HAP-1 (cell line): ENCODE measurements around the gene GRAMD1C.

Source experiments
- DNase-seq, 2 experiments: peaks; one replicate each; pipeline ENCODE4 v3.0.0-alpha.2; 2016 to 2020; ENCODE audit warnings: low spot score in 2 of 2
- H3K27me3 ChIP-seq: fragments of 250-450 bp; sonication (Bioruptor Pico); 2 replicates; pipeline ENCODE4 v1.5.1; 2020; ENCODE audit warnings: low read depth, mild to moderate bottlenecking, moderate library complexity
- H3K36me3 ChIP-seq: fragments of 250-450 bp; sonication (Bioruptor Pico); replicated peaks from 2 replicates; pipeline ENCODE4 v1.5.1; 2020; ENCODE audit warnings: mild to moderate bottlenecking
- H3K4me1 ChIP-seq: fragments of 250-450 bp; sonication (Bioruptor Pico); 2 replicates; pipeline ENCODE4 v1.5.1; 2020; ENCODE audit warnings: mild to moderate bottlenecking
- H3K4me3 ChIP-seq: fragments of 250-450 bp; sonication (Bioruptor Pico); 2 replicates; pipeline ENCODE4 v1.5.1; 2020; ENCODE audit warnings: mild to moderate bottlenecking, moderate library complexity
- H3K9me3 ChIP-seq: fragments of 250-450 bp; sonication (Bioruptor Pico); 2 replicates; pipeline ENCODE4 v1.5.1; 2020; ENCODE audit warnings: mild to moderate bottlenecking, moderate library complexity
- in situ Hi-C: fragments of 300-500 bp; cut with MboI; formaldehyde crosslinking; loops from 3 replicates; pipeline ENCODE4 v1.14.3; 2020; ENCODE audit warnings: low sequenced_read_pairs, inconsistent platforms, mixed read lengths

Gene GRAMD1C

GRCh38 chr3:113946831-113947230 lies 108.2 kb downstream of the GRAMD1C start:
- H3K9me3 ChIP-seq = no peaks in the 10 kb centered on the region
- in situ Hi-C loops = no loop called here
- no peaks in the 10 kb centered on the region for H3K36me3 ChIP-seq
- H3K4me1 ChIP-seq = peaks cover 8% of the 10 kb centered on the region
- H3K27me3 ChIP-seq = no peaks in the 10 kb centered on the region
- no peak for DNase-seq
- H3K4me3 ChIP-seq = peak overlapping the region; percentile 40

- Histone ChIP-seq H3K4me1 (peaks cover 8% of the 10 kb centered on the region), H3K36me3 (0 out of 2 replicates have a peak, but pooled peaks cover 2% of the 10 kb centered on the region), H3K9me3 (no peaks in the 10 kb centered on the region), H3K4me3 (peak within 1 kb of the TSS; percentile 62), H3K27me3 (no peaks in the 10 kb centered on the region)
- peak; percentile 63 to 85 for DNase-seq
- in situ Hi-C loops = no loop called here
These were observed 108.9 kb downstream of the GRAMD1C start, which contains the start of gene ZDHHC23 for GRCh38 chr3:113947372-113948014. Gene ZDHHC23 (plus strand): TSS chr3:113948013. CDS start chr3:113948803, 790 bp downstream.

GRCh38 chr3:113948015-113948917 lies 109.7 kb downstream of the GRAMD1C start:
- no peaks in the 10 kb centered on the region for H3K27me3 ChIP-seq
- DNase-seq = peak; percentile 18 to 62
- peak overlapping the region; percentile 62 for H3K4me3 ChIP-seq
- in situ Hi-C loops = no loop called here
- H3K9me3 ChIP-seq = no peaks in the 10 kb centered on the region
- H3K36me3 ChIP-seq = 0 out of 2 replicates have a peak, but pooled peaks cover 2% of the 10 kb centered on the region
- H3K4me1 ChIP-seq = peaks cover 6% of the 10 kb centered on the region

- no peak for DNase-seq
- Histone ChIP-seq H3K27me3 (no peaks in the 10 kb centered on the region), H3K4me3 (no peak overlapping the region), H3K4me1 (peaks cover 5% of the 10 kb centered on the region), H3K36me3 (peaks cover 11% of the 10 kb centered on the region; the same call in 1 of the 2 replicates), H3K9me3 (no peaks in the 10 kb centered on the region)
- in situ Hi-C loops = no loop called here
These were observed 114.3 kb downstream of the GRAMD1C start for GRCh38 chr3:113952921-113953320.

GRCh38 chr3:113953677-113954076 lies 115.1 kb downstream of the GRAMD1C start:
- H3K4me1 ChIP-seq = peaks cover 4% of the 10 kb centered on the region
- no peaks in the 10 kb centered on the region for H3K27me3 ChIP-seq
- DNase-seq = no peak
- in situ Hi-C loops = no loop called here
- H3K36me3 ChIP-seq = peaks cover 15% of the 10 kb centered on the region
- H3K4me3 ChIP-seq = no peak overlapping the region
- no peaks in the 10 kb centered on the region for H3K9me3 ChIP-seq

GRCh38 chr3:113954091-113954685 lies 115.6 kb downstream of the GRAMD1C start:
- H3K36me3 ChIP-seq = peaks cover 21% of the 10 kb centered on the region
- in situ Hi-C loops = no loop called here
- no peaks in the 10 kb centered on the region for H3K27me3 ChIP-seq
- no peak overlapping the region for H3K4me3 ChIP-seq
- H3K9me3 ChIP-seq = no peaks in the 10 kb centered on the region
- H3K4me1 ChIP-seq = no peaks in the 10 kb centered on the region
- DNase-seq = no peak

GRCh38 chr3:113963879-113964278 lies 125.3 kb downstream of the GRAMD1C start:
- Histone ChIP-seq H3K4me3 (no peak overlapping the region), H3K9me3 (no peaks in the 10 kb centered on the region), H3K27me3 (no peaks in the 10 kb centered on the region), H3K36me3 (peaks cover 16% of the 10 kb centered on the region), H3K4me1 (peaks cover 10% of the 10 kb centered on the region)
- in situ Hi-C loops = no loop called here
- no peak for DNase-seq

- in situ Hi-C loops = no loop called here
- DNase-seq = no peak
- Histone ChIP-seq H3K9me3 (no peaks in the 10 kb centered on the region), H3K27me3 (no peaks in the 10 kb centered on the region), H3K4me3 (no peak overlapping the region), H3K36me3 (no peaks in the 10 kb centered on the region), H3K4me1 (peaks cover 10% of the 10 kb centered on the region)
These were observed 127.6 kb downstream of the GRAMD1C start for GRCh38 chr3:113966172-113966571.

- Histone ChIP-seq H3K4me3 (no peak overlapping the region), H3K27me3 (no peaks in the 10 kb centered on the region), H3K36me3 (no peaks in the 10 kb centered on the region), H3K4me1 (no peaks in the 10 kb centered on the region), H3K9me3 (no peaks in the 10 kb centered on the region)
- in situ Hi-C loops = no loop called here
- DNase-seq = no peak
These were observed 130.4 kb downstream of the GRAMD1C start for GRCh38 chr3:113968986-113969385.

GRCh38 chr3:113977822-113978221 lies 139.2 kb downstream of the GRAMD1C start:
- no peaks in the 10 kb centered on the region for H3K9me3 ChIP-seq
- H3K36me3 ChIP-seq = no peaks in the 10 kb centered on the region
- in situ Hi-C loops = no loop called here
- H3K4me3 ChIP-seq = no peak overlapping the region
- no peak for DNase-seq
- H3K27me3 ChIP-seq = no peaks in the 10 kb centered on the region
- H3K4me1 ChIP-seq = no peaks in the 10 kb centered on the region

- H3K9me3 ChIP-seq = no peaks in the 10 kb centered on the region
- in situ Hi-C loops = no loop called here
- H3K27me3 ChIP-seq = no peaks in the 10 kb centered on the region
- H3K36me3 ChIP-seq = no peaks in the 10 kb centered on the region
- H3K4me3 ChIP-seq = no peak overlapping the region
- H3K4me1 ChIP-seq = no peaks in the 10 kb centered on the region
- no peak for DNase-seq
These were observed 141.3 kb downstream of the GRAMD1C start for GRCh38 chr3:113979916-113980315.

- in situ Hi-C loops = no loop called here
- Histone ChIP-seq H3K4me3 (no peak overlapping the region), H3K36me3 (no peaks in the 10 kb centered on the region), H3K4me1 (no peaks in the 10 kb centered on the region), H3K9me3 (peaks cover 2% of the 10 kb centered on the region; the same call in 1 of the 2 replicates), H3K27me3 (no peaks in the 10 kb centered on the region)
- DNase-seq = no peak
These were observed 143.2 kb downstream of the GRAMD1C start for GRCh38 chr3:113981803-113982202.

GRCh38 chr3:113983544-113983943 lies 145.0 kb downstream of the GRAMD1C start:
- Histone ChIP-seq H3K27me3 (no peaks in the 10 kb centered on the region), H3K4me3 (no peak overlapping the region), H3K4me1 (no peaks in the 10 kb centered on the region), H3K9me3 (peaks cover 2% of the 10 kb centered on the region; the same call in 1 of the 2 replicates), H3K36me3 (no peaks in the 10 kb centered on the region)
- no peak for DNase-seq
- in situ Hi-C loops = no loop called here

GRCh38 chr3:113985541-113985940 lies 147.0 kb downstream of the GRAMD1C start:
- Histone ChIP-seq H3K4me3 (no peak overlapping the region), H3K4me1 (no peaks in the 10 kb centered on the region), H3K27me3 (no peaks in the 10 kb centered on the region), H3K9me3 (peaks cover 2% of the 10 kb centered on the region; the same call in 1 of the 2 replicates), H3K36me3 (no peaks in the 10 kb centered on the region)
- in situ Hi-C loops = no loop called here
- peak in 1 of 2 experiments; percentile 14 for DNase-seq
